HG02852 (cell line): ENCODE results near the gene ANKRD65.
"Not testable (repeated sequence)": the region's sequence is repeated elsewhere in the genome, so short reads cannot be mapped to it uniquely, and the experiment has no call there.

ENCODE experiments used
- ATAC-seq: cut with Tn5 transposase; IDR thresholded peaks from one replicate; pipeline ENCODE4 v1.9.1; 2021; ENCODE audit warnings: mild to moderate bottlenecking, moderate library complexity; ENCODE audit not compliant: unreplicated experiment

ANKRD65 gene

GRCh38 chr1:1418464-1419362 is 2.4 kb downstream of the ANKRD65 start:
- ATAC-seq = no peak

DNA sequence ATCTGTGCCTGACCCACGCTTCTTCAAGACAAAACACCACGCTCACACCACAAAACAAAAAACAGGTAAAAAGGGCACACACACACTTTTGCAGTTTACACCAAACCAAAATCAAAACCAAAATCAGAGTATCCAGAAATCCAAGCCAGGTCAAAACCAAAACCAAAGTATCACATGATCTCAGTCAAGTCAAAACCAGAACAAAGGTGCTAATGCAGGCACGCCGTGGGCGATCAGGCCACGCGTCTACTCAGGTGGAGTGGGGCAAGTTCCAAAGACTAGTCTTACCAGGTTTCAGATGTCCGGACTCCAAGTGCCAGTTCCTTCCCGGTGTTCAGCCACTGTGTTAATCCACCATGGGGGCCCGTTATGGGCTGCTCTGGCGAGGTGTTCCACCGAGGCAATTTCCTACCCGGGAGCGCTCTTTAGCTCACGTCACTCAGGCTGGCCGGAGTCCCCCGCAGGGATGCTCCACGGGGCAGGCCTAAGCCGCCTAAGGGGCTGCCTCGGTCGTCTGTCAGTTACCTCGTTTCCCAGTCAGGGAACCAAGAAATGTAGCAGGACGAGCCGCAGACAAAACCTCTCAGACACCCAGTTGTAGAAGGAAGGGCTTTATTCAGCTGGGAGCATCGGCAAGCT is 3.1 kb downstream of the ANKRD65 start:
- ATAC-seq = not testable (repeated sequence)

DNA sequence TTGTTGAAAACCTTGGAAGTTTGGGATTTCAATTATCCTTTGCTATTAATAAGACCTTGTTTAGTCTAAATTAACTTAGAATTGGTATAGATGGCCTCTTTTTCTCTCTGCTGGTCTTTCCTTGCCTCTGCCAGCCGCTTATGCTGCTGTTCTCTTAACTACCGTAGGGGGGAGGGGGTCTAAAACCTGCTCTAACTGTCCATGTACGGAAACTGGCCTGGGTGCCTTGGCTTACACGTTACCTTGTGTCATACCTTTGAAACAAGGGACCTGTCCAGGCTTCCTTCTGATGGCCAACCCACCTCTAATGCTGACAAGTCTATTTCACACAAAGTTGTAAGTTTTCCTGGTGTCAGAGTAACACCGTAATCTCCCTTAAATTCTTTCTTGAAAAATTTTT is 3.7 kb downstream of the ANKRD65 start:
- ATAC-seq = not testable (repeated sequence)

DNA sequence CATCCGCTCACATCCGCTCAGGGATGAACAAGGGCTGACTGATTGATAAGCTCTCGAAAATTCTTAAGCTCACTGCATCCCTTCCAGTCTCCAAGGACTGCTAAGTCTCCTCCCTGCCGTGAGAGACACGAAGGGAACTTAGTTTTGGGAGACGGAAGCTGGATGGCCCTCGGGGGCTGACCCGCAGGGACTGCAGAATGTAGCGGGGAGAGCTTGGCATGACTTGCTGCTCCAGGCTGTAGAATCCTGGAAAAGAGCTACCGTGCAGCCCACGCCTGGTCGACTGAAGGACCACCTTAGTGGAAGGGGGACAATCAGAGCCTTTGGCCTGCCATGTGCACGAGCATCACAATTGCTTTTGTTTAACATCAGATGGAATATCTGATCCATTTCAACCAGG is 5.3 kb downstream of the ANKRD65 start:
- no peak for ATAC-seq

GRCh38 chr1:1412311-1412902 is 8.7 kb downstream of the ANKRD65 start:
- not testable (repeated sequence) for ATAC-seq

- no peak for ATAC-seq
These were observed 9.4 kb downstream of the ANKRD65 start for GRCh38 chr1:1411626-1412025.

- ATAC-seq = not testable (repeated sequence)
These were observed 10.8 kb downstream of the ANKRD65 start for GRCh38 chr1:1410238-1410637.

GRCh38 chr1:1407636-1408318 is 13.3 kb downstream of the ANKRD65 start:
- ATAC-seq = peak; percentile 25

DNA sequence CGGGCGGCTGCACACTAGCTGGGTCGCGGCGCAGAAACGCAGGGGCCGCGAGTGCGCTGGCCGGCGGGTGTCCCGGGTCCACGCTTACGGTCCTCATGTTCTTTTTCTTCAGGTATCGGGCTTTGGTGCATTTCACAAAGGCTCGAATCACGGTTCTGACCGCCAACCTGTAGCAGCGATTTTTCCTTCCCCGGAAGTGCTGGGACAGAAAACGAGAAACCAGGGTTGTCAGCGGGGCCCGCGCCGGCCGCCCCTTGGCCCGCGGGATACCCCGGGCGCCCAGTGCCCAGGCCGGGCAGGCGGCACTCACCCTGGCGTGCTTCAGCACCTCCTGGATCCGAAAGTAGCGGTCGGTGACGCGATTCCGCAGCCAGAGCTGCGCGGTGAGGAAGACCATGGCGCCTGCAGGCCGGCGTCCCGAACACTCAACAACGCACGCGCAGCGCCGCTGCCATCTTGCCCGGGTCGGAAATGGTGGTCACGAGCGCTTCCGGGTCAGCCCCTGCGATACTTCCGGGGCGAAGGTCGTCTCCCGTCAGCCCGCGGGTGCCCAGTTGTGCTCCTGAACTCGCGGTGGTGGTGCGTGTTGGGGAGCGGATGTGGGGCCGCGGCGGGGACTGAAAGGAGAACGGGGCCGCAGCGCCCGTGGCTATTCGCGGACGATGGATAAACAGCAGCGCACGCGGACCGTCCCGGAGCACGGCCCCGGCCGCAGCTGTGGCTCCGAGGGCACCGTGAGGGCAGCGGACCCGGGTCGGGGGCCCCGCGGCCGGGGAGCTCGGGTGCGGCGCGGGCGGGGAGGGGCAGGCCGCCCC is 14.0 kb downstream of the ANKRD65 start, which contains the start of gene MRPL20:
Gene MRPL20 (minus strand): TSS at position 473 of the 815 bp plus-strand sequence. CDS start 76 bp downstream, at position 397.
- ATAC-seq = peak; percentile 84

DNA sequence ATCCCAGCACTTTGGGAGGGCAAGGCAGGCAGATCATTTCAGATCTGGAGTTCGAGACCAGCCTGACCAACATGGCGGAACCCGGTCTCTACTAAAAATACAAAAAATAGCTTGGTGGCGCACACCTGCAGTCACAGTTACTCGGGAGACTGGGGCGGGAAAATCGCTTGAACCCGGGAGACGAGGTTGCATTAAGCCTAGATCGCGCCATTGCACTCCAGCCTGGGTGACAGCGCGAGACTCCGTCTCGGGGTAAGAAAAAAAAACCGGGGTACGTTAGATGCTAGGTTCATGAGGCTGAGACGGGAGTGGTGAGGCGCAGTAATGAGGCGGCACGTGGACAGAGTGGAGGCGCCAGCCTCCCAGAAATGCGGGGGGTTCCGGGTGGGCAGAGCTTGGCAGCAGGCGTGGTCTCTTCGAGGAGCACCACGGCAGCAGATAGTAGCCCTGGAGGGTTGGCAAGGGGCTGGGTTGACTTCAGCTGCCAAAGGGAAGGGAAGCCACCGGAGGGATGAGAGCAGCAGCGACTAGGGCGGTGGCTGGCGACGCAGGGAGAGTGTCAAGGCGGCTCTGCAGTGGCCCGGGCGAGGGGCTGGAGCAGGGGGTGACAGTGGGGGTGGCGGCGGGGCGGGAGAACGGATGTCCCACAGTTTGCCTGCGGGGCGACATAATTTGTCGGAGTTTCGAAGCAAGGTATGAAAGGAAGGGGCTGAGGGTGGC is 14.8 kb downstream of the ANKRD65 start:
- no peak for ATAC-seq

GRCh38 chr1:1403653-1404052 is 17.4 kb downstream of the ANKRD65 start:
- no peak for ATAC-seq

DNA sequence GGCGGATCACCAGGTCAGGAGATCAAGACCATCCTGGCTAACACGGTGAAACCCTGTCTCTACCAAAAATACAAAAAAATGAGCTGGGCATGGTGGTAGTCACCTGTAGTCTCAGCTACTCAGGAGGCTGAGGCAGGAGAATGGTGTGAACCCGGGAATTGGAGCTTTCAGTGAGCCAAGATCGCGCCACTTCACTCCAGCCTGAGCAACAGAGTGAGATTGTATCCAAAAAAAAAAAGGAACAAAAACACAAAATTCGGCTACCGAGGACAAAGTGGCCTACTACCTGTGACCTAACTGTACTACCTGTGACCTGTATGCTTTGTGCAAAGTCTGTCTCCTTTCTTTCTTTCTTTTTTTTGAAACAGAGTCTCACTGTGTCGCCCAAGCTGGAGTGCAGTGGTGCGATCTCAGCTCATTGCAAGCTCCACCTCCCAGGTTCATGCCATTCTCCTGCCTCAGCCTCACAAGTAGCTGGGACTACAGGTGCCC is 18.1 kb downstream of the ANKRD65 start:
- not testable (repeated sequence) for ATAC-seq

GRCh38 chr1:1402072-1402900 is 18.8 kb downstream of the ANKRD65 start:
- ATAC-seq = no peak

GRCh38 chr1:1401457-1402010 is 19.5 kb downstream of the ANKRD65 start:
- ATAC-seq = no peak

- no peak for ATAC-seq
These were observed 20.3 kb downstream of the ANKRD65 start for GRCh38 chr1:1400576-1401456.

DNA sequence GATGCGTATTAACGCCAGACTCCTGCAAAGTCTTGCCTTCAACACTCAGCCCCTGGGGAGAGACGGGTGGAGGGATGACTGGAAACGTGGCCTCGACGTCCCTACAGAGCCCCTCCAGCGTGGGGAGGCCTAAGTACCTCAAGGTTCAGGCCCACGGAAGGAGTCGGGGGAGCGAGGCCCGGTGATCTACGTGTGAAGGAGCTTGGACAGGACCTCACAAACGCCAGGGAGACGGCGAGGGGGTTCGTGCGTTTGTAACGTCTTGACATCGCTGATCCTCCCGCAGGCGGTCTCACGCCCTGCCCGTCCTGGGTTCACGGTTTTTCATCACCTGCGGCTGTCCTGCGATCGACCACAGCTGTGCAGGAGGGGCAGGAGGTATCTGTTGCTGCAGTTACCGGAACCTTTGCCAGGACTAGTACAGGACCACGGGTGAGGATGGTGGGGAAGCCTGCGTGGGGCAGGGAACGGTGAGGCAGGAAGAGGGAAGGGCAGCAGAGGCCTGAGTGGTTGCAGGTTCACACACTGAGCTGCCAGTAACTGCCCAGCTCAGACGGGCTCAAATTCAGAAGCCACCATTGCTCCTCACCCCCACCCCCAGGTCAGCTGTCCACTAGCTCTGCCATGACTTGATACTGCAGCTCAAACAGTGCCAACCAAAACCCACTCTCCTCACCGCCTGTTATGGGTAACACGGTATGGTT is 21.1 kb downstream of the ANKRD65 start:
- no peak for ATAC-seq
